GM10266 (cell line): ENCODE results near the gene UNC13A.

Experiments
- DNase-seq: peaks from one replicate; pipeline ENCODE4 v3.0.0; 2012; ENCODE audit errors: extremely low spot score
- TF ChIP-seq, protein P1 (sequence below): IDR thresholded peaks from 2 replicates; pipeline ENCODE4 v1.5.1; 2012; ENCODE audit warnings: mild to moderate bottlenecking, low read depth; ENCODE audit not compliant: control insufficient read depth, insufficient read depth; ENCODE audit errors: missing control alignments

The UNC13A gene

DNA sequence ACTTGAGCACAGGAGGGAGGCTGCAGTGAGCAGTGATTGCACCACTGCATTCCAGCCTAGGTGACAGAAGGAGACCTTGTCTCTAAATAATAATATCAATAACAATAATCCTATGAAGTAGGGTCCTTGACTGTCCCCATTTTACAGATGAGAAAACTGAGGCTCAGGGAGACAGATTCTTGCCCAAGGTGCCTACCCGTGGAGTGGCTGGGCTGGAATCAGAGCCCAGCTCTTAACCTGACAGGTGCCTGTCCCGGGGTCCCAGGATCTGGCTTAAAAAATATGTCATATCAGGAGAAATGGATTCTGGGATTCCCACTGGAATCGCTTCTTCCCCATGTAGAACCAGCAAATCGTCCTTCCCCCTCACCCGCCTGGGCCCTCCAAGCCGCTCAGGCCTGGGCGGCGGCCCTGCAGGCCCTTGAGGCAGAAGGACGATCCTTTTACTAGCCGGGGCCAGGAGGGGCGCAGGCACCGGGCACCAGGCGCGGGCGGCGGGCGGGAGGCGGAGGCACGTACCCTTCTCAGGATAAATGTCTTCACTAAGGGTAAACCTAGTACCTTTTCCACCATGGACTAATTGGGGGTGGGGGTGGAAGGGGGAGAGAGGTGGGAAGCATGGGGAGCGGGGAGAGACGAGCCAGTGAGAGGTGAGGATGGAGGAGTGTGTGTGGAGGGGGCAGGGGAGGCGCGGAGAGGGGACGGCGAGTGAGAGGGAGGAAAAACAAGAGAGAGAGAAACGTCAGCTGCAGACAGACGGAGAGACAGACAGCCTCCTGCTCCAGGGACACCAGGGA, 72.1 kb downstream of the UNC13A start:
- DNase-seq, result no peak
- TF ChIP-seq, protein P1, sequence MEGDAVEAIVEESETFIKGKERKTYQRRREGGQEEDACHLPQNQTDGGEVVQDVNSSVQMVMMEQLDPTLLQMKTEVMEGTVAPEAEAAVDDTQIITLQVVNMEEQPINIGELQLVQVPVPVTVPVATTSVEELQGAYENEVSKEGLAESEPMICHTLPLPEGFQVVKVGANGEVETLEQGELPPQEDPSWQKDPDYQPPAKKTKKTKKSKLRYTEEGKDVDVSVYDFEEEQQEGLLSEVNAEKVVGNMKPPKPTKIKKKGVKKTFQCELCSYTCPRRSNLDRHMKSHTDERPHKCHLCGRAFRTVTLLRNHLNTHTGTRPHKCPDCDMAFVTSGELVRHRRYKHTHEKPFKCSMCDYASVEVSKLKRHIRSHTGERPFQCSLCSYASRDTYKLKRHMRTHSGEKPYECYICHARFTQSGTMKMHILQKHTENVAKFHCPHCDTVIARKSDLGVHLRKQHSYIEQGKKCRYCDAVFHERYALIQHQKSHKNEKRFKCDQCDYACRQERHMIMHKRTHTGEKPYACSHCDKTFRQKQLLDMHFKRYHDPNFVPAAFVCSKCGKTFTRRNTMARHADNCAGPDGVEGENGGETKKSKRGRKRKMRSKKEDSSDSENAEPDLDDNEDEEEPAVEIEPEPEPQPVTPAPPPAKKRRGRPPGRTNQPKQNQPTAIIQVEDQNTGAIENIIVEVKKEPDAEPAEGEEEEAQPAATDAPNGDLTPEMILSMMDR, result no peak

DNA sequence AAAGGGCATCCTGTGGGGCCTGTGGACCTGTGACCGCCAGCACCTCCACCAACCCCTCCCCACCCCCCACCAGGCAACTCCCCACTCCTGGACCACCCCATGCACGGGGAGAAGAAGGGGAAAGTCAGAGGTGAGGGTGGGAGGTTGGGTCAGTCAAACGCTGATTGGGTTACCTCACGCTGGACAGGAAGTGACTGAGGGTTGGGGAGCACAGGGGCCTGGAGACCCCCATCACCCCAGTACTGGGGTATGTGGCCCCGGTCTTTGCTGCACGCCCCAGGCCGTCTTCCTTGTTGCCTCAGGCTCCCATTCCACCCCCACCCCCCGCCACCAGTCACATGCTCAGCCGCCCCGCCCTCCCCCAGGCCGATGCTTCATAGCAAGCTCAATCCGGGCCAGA, 73.7 kb downstream of the UNC13A start:
- DNase-seq, result no peak
- TF ChIP-seq, protein P1, result no peak

DNA sequence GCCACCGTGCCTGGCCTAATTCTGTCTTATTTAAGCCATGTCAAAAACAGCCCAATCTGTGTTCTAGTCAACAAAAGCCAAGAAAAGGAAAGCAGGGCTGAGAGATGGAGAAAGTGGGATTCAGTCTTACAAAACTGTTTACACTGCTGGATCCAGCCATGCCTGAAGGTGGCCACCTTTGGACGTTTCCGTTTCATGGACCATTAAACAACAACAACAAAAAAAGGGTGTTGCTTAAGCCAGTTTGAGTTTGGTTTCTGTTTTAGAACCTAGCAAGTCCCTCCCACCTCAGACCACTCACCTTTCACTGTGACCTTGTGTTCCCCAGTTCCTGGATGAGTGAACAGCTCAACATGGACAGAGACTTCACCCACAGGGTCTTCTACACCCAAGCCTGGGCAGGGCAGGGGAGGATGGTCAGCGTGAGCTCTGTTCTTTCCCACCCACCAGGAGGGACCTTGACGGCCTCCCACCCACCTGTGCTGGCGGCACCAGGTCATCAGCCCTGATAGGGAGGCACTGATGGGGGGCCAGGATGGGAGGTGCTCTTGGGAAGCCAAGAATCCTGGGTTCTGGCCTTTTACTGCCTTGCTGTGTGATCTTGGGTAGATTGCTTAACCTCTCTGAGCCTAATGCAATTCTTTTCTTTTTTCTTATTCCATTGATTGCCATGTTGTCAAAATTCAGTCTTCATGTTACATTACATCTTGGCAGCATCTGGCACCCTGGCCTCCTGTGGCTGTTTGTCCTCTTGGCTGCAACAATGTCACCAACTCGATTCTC, 76.5 kb downstream of the UNC13A start:
- no peak for DNase-seq
- TF ChIP-seq, protein P1, result no peak

DNA sequence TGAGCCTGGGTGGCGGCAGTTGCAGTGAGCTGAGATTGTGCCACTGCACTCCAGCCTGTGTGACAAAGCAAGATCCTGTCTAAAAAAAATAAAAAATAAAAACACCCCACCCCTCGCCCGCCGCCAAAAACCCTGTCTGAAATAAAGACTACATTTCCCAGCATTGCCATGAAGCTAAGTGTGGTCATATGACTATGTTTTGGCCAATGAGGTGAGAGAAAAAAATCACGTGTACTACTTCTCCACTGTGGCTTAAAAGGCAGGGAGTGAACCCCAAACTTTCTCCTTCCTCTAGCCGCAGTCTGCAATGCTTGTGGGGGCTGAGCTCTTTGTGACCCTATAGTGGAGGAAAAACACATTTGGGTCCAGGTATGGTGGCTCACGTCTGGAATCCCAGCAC, 77.8 kb downstream of the UNC13A start:
- TF ChIP-seq, protein P1, result no peak

DNA sequence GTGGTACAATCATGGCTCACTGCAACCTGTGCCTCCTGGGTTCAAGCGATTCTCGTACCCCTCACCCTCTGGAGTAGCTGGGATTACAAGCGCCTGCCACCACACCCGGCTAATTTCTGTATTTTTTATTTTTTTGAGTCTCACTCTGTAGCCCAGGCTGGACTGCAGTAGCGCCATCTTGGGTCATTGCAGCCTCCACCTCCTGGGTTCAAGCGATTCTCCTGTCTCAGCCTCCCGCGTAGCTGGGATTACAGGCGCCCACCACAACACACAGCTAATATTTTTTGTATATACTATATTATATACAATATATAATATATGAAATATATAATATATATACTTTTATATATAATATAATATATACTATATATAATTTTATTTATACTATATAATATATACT, 80.2 kb downstream of the UNC13A start:
- TF ChIP-seq, protein P1, result no peak
- DNase-seq, result no peak

More for the DNA sequence above, 77.8 kb downstream of the UNC13A start:
- DNase-seq, result peak; percentile 78

DNA sequence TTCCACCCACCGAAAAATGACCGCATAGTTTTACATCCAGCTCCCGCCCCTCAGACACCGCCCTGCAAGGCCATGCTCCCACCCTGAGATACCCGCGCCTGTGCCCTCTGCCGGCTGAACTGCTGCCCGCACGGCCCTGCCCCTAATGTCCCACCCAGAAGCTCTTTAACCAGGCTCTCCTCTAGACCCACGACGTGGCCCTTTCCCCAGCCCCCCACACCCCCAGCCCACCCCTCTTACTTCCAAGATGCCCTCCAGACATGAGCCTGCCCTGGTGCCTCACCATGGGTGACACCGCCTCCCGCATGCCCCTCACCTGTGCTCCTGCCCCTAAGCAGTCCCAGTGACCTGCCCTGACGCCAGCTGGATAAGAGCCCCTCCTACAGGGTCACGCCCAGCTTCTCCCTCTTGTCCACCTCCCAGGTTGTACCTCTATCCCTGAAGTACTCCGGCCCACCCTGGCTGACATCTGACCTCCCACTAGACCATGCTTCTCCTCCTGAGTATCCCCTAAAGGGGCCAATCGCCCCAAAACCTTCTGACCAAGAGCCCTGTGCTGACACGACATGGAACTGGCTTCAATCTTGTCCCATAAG, 81.5 kb downstream of the UNC13A start:
- DNase-seq, result no peak
- TF ChIP-seq, protein P1, result peak; percentile 10
